HG03196 (cell line): Measurements from ENCODE around the gene FOXB1.

Source experiments
- ATAC-seq: cut with Tn5 transposase; IDR thresholded peaks from one replicate; pipeline ENCODE4 v1.9.1; 2021; ENCODE audit not compliant: unreplicated experiment

The FOXB1 gene

GRCh38 chr15:60004009-60004845 is at the start of gene FOXB1:
Gene FOXB1 (plus strand): TSS chr15:60004311. CDS start chr15:60004964, 653 bp downstream.
- ATAC-seq = no peak

GRCh38 chr15:59958288-59958687 is 45.8 kb upstream of the FOXB1 start:
- ATAC-seq = no peak

DNA sequence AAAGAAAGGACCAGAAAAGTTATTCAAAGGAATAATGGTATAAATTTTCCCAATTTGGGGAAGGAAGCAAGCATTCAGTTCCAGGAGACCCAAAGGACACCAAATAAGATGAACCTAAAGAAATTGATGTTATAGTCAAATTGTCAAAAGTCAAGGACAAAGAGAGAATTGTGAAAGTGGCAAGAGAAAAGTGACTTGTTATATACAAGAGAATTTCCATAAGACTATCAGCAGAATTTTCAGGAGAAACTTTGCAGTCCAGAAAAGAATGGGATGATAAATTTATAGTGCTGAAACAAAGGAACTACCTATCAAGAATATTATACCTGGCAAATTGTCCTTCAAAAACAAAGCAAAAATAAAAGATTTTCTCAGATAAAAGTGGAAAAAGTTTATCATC is 43.8 kb upstream of the FOXB1 start:
- ATAC-seq = no peak

DNA sequence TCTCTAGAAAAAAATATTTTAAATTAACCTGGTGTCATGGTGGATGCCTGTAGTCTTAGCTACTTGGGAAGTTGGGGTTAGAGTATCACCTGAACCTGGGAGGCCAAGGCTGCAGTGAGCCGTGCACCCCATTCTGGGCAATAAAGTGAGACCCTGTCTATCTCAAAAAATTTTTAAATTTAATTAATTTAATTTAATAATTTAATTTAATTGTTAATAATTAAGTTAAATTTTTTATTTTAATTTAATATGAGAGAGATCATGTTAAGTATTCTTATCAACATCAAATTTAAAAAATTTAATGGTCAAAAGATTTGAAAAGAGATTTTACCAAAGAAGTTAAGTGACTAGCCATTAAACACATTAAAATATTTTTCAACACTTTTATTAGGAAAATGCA is 40.8 kb upstream of the FOXB1 start:
- no peak for ATAC-seq

DNA sequence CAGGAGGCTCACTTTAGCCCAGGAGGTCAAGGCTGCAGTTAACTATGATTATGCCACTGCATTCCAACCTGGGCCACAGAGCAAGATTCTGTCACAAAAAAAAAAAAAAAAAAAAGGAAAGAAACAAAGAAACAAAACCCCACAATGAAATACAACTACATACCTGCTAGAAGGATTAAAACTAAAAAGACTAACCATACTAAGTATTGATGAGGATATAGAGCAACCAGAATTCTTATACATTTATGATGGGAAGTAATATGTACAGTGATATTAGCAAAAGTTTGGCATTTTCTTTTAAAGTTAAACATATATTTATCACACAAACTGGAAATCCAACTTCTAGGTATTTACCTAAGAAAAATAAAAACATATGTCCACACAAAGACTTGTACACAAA is 40.2 kb upstream of the FOXB1 start:
- ATAC-seq = no peak

GRCh38 chr15:59965741-59966140 is 38.4 kb upstream of the FOXB1 start:
- ATAC-seq = no peak

- ATAC-seq = no peak
These were observed 37.8 kb upstream of the FOXB1 start for GRCh38 chr15:59966262-59966661.

- ATAC-seq = no peak
These were observed 35.8 kb upstream of the FOXB1 start for GRCh38 chr15:59968314-59968713.

- no peak for ATAC-seq
These were observed 31.9 kb upstream of the FOXB1 start for GRCh38 chr15:59972241-59972640.

DNA sequence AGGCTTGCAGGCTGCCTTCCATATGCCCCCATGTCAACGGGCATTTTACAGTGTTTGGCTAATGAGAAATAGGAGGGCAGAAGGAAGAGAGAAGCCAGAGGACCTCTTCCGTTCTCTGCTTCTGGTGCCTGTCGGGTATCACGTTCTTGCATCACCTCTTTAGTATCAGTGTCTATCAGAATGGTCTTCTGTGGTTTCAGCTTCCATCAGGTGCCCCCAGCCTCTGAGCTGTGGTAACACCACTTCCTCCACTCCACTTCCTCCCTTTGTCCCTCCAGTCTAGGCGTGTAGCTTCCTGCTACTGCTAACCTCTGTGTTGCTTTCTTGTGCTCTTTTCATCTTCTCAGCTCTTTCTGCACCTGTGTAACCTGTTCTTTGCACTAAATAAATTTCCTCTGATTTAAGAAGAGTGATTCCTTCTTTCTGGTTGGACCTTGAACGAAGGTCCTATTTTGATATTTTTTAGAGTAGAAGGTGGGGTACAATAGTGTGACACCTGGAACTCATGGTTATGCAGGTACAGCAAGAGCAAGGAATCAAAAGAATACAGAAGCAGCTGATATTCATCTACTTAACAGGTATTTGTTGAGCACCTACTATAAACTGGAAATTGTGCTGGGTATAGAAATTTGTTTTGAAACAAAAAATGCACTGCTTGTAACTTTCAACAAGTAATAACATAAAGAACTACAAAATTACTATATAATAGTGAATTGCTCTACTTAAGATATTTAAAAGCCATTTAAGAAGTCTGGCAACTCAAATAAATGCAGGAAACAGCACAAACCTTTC is 27.4 kb upstream of the FOXB1 start:
- ATAC-seq = no peak

DNA sequence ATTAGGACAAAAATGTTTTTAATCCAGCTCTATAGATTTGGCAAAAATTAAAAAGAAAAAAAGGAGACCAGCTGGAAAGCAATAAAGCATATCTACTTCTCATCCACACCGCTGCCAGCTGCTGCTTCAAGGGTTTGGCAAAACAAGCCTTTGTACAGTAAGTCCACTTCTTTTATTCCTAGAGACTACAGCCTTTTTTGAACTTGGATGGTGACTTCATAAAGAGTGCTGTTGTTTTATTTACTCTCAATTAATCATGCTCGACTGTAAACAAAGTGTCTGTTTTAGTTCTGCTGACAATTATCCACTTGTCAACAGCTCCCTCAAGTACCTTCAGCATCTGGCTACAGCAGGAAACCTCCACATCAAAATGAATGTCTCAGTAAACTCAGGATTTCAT is 12.3 kb upstream of the FOXB1 start:
- ATAC-seq = no peak

DNA sequence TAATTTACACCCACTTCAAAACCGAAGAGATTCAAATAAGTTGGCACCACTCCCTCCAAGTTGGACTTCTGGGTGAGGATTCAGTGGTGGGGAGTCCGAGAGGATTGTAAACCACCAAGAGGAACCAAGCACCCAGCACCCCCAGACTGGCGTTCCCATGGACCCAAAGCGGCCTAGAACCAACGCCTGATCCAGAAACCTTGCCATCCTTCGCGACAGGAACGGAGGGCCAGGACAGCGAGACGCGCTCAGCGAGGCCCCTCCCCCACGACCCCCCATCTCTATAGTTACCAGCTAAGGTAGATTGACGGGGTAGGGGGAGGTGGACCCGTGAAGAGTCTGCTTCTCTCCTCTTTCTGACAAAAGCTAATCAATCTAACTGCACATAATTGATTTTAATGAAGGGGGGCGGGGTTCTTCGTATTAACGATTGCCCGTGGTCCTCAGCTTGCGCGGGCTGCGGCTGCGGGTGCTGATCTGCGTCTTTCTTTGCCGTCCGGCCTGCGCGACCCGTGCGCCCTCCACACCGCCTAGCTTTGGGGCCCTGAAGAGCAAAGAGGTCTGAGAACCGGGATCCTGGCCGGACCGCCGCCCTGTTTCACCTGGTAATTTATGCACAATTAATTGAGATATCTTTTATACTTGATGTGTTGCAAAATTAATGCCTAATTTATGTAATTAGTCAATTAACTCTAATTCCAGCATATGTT is 10.9 kb upstream of the FOXB1 start:
- no peak for ATAC-seq

DNA sequence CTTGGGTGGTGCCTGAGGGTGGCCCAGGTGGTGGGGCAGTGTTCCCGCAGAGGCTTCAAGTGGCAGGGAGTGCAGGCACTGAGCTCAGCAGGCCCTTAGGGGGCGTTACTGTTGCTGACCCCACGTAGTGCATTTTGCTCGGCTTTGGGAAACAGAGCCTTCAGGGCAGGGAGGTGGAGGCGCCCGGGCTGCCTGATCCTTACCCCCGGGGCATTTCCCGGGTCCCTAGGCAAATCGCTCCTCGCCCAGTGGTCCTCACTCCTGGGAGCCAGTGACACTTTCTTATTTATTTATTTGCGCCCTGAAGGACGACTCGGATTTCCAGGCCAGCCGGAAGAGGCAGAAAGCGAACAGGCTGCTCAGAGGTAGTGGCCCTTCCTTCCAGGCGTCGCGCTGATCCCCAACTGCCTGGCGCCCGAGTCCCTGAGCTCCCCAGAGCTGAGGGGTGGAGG is 10.1 kb upstream of the FOXB1 start:
- ATAC-seq = no peak

- ATAC-seq = no peak
These were observed 9.6 kb upstream of the FOXB1 start for GRCh38 chr15:59994526-59994887.

GRCh38 chr15:59994888-59995557 is 9.1 kb upstream of the FOXB1 start:
- no peak for ATAC-seq

GRCh38 chr15:59995568-59996297 is 8.4 kb upstream of the FOXB1 start:
- no peak for ATAC-seq

DNA sequence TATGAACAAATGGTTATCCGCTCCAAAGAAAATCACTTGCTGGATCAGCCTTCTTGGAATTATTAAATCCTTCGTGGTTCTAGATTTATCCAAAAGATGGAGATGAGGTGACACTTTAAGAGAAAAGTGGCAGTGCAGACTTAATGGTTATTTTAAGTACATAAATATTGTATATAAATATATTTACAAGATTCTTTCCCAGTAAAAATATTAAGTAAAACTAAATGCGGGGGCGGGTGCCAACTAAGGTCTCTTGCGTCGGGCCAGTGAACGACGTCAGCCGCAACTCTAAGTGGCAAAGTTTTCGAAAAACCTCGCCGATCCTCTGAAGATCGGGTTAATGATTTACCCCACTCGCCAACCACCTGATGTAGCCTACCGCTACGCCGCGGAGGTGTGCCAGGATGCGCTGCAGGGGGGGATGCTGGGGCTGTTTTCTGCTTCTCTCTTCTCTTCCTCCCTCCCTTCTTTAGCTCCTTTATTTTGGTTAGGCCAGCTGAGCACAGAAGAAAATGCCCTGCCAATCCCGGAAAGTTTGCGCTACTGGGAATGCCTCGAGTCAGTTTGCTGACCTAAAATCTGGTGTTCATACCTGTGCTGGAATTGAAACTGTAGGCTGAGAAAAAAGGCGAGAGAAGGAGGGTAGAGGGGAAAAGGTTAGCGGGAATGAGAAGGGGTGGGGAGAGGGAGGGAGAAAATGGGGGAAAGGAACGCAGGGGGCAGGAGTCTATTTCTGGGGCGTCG is 7.6 kb upstream of the FOXB1 start:
- no peak for ATAC-seq

DNA sequence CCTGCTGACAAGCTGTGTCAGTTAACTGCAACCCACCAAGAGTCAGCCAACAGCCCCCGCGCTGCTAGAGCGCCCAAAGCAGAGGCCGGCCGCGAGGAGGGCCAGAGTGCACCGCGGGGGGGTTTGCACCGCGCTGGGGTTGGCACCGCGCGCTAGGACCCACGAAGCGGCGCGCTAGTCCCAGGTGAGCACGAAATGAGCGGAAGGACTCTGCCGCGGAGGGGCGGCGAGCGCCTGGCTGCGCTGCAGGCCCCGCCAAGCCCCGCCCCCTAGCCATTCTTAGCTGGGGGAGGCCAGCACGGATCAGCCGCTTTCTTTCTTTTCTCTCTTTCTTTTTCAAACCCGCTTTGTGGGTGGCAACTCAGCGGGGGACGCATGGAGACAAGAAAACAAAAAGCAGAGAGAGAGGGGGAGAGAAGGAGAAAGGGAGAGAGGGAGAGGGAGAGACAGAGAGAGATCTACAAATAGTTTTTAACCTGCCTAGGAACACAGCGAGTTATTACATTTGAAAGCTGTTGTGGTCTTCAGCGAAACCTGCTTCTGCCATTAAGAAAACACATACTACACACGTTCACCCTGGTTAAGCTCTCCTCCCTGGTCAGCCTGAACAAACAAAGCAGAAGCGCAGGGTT is 6.9 kb upstream of the FOXB1 start:
- peak; percentile 66 for ATAC-seq

- ATAC-seq = no peak
These were observed 5.7 kb upstream of the FOXB1 start for GRCh38 chr15:59998305-59998949.
